WTC11 (cell line): ENCODE measurements around the gene FGD6. TPM values are rescaled to one million over a fixed set of nuclear protein-coding genes. Genes with fewer than 3 reads are reported as not detected.

Source experiments
- ATAC-seq: fragments of 200-7000 bp; cut with Tn5 transposase; 2 replicates; pipeline ENCODE4 v1.10.0; 2021; ENCODE audit warnings: mild to moderate bottlenecking, moderate library complexity
- CTCF ChIA-PET: fragments of 300-600 bp; sonication (Branson Sonifier 250); formaldehyde crosslinking; loops from one replicate; lab custom pipeline; 2021; ENCODE audit warnings: antibody characterized with exemption; lab: Charles Lee
- POLR2A ChIA-PET: fragments of 350-600 bp; sonication (Branson Sonifier 250); formaldehyde crosslinking; loops from one replicate; lab custom pipeline; 2021; ENCODE audit warnings: antibody characterized with exemption; lab: Charles Lee
- DNase-seq: peaks from one replicate; pipeline ENCODE4 v3.0.0; 2021; ENCODE audit warnings: low spot score
- H3K27ac Mint-ChIP-seq: 2 replicates; pipeline ENCODE4 v1.8.0; 2021; ENCODE audit warnings: mixed read lengths
- H3K27me3 Mint-ChIP-seq: 2 replicates; pipeline ENCODE4 v1.8.0; 2021; ENCODE audit warnings: low read depth, mild to moderate bottlenecking, moderate library complexity, mixed read lengths
- H3K36me3 Mint-ChIP-seq: 2 replicates; pipeline ENCODE4 v1.8.0; 2021; ENCODE audit warnings: mixed read lengths
- H3K4me1 Mint-ChIP-seq: 2 replicates; pipeline ENCODE4 v1.8.0; 2022; ENCODE audit warnings: mixed read lengths
- H3K4me3 Mint-ChIP-seq: 2 replicates; pipeline ENCODE4 v1.8.0; 2021; ENCODE audit warnings: mild to moderate bottlenecking, moderate library complexity, mixed read lengths
- H3K9me3 Mint-ChIP-seq: 2 replicates; pipeline ENCODE4 v1.8.0; 2021; ENCODE audit warnings: mixed read lengths
- AR ChIP-seq: fragments of 250-450 bp; sonication (Bioruptor Pico); IDR thresholded peaks from 2 replicates; pipeline ENCODE4 v1.9.0; 2021; ENCODE audit warnings: mild to moderate bottlenecking
- CTCF ChIP-seq: fragments of 200-600 bp; IDR thresholded peaks from 2 replicates; pipeline ENCODE4 v1.8.0; 2022; ENCODE audit warnings: antibody characterized with exemption
- FOXP4 ChIP-seq: sonication (generic); formaldehyde crosslinking; IDR thresholded peaks from 2 replicates; pipeline ENCODE4 v1.8.0; 2022; ENCODE audit warnings: mild to moderate bottlenecking, missing genetic modification reagents
- MXD4 ChIP-seq: fragments of 250-450 bp; sonication (Bioruptor Pico); IDR thresholded peaks from 2 replicates; pipeline ENCODE4 v1.8.0; 2021; ENCODE audit warnings: mild to moderate bottlenecking, moderate library complexity, borderline replicate concordance
- MYBL2 ChIP-seq: sonication (generic); formaldehyde crosslinking; IDR thresholded peaks from 2 replicates; pipeline ENCODE4 v1.8.1; 2023; ENCODE audit warnings: mild to moderate bottlenecking, moderate library complexity, missing genetic modification reagents
- SP1 ChIP-seq: sonication (generic); formaldehyde crosslinking; conservative IDR thresholded peaks from 2 replicates; pipeline ENCODE4 v1.8.1; 2022; ENCODE audit warnings: missing genetic modification reagents
- TEAD1 ChIP-seq: sonication (generic); formaldehyde crosslinking; IDR thresholded peaks from 2 replicates; pipeline ENCODE4 v1.8.0; 2022; ENCODE audit warnings: mild to moderate bottlenecking, missing genetic modification reagents
- USF1 ChIP-seq: sonication (generic); formaldehyde crosslinking; IDR thresholded peaks from 2 replicates; pipeline ENCODE4 v1.8.0; 2022; ENCODE audit warnings: mild to moderate bottlenecking, missing genetic modification reagents
- ZNF121 ChIP-seq: sonication (generic); formaldehyde crosslinking; IDR thresholded peaks from 2 replicates; pipeline ENCODE4 v1.8.0; 2023; ENCODE audit warnings: missing genetic modification reagents
- ZNF317 ChIP-seq: sonication (generic); formaldehyde crosslinking; IDR thresholded peaks from 2 replicates; pipeline ENCODE4 v1.8.1; 2023; ENCODE audit warnings: low read depth, mild to moderate bottlenecking, moderate library complexity, missing genetic modification reagents, borderline replicate concordance
- ZNF416 ChIP-seq: fragments of 250-450 bp; sonication (Bioruptor Pico); IDR thresholded peaks from 2 replicates; pipeline ENCODE4 v1.9.0; 2021; ENCODE audit warnings: mild to moderate bottlenecking, inconsistent platforms
- ZSCAN18 ChIP-seq: fragments of 250-450 bp; sonication (Bioruptor Pico); IDR thresholded peaks from 2 replicates; pipeline ENCODE4 v2.1.2; 2022; ENCODE audit warnings: mild to moderate bottlenecking, moderate library complexity
- total RNA-seq: library from RNA; stranded (reverse); gene quantifications from 3 replicates; pipeline ENCODE4 v1.2.3, GENCODE V29; 2021

FGD6 gene
- total RNA-seq, 1 experiment from 2014 or later: 28.2 TPM

GRCh38 chr12:95213928-95214327, 3.3 kb downstream of the FGD6 start (continued):
- TF ChIP-seq AR (CRISPR knock-in tag): no peak

GRCh38 chr12:95213119-95213518, 4.1 kb downstream of the FGD6 start:
- H3K9me3 Mint-ChIP-seq: no peaks in the 10 kb centered on the region
- POLR2A ChIA-PET: no interaction called here
- H3K4me3 Mint-ChIP-seq: no peak overlapping the region
- H3K4me1 Mint-ChIP-seq: peaks cover 55% of the 10 kb centered on the region
- H3K36me3 Mint-ChIP-seq: peaks cover 17% of the 10 kb centered on the region
- no peak for ATAC-seq
- CTCF ChIA-PET: interaction anchor here (0.6 kb wide), 1 partner anchor 30 kb away, joined by 3 read pairs; no protein-coding TSS in a partner anchor
- no peak for DNase-seq
- 0 out of 2 replicates have a peak overlapping the region, but pooled peaks have one; percentile 82 for H3K27ac Mint-ChIP-seq
- H3K27me3 Mint-ChIP-seq: no peaks in the 10 kb centered on the region
- TF ChIP-seq ZSCAN18 (CRISPR knock-in tag): no peak
- TF ChIP-seq ZNF121 (CRISPR knock-in tag): peak; percentile 88
- TF ChIP-seq, all 79 proteins: peak for 1

- no peaks in the 10 kb centered on the region for H3K9me3 Mint-ChIP-seq
- H3K4me1 Mint-ChIP-seq: peaks cover 59% of the 10 kb centered on the region
- H3K27me3 Mint-ChIP-seq: no peaks in the 10 kb centered on the region
- ChIA-PET CTCF (interaction anchor here (0.6 kb wide), 1 partner anchor 31 kb away, joined by 3 read pairs; no protein-coding TSS in a partner anchor), POLR2A (no interaction called here)
- DNase-seq (no peak), ATAC-seq (no peak)
- H3K36me3 Mint-ChIP-seq: peaks cover 17% of the 10 kb centered on the region
- H3K4me3 Mint-ChIP-seq: no peak overlapping the region
- TF ChIP-seq MYBL2 (CRISPR knock-in tag) (no peak), MXD4 (CRISPR knock-in tag) (no peak), TEAD1 (no peak), USF1 (no peak), SP1 (CRISPR knock-in tag) (no peak), FOXP4 (CRISPR knock-in tag) (no peak), CTCF (no peak), ZNF317 (CRISPR knock-in tag) (no peak), ZNF416 (CRISPR knock-in tag) (no peak)
- no peak overlapping the region for H3K27ac Mint-ChIP-seq
These were observed 4.7 kb downstream of the FGD6 start for GRCh38 chr12:95212586-95212985.
